HG02852 (cell line): ENCODE measurements around the gene TDRD7.
A peak's percentile ranks its signal among the peaks of the same experiment; 100 is the strongest.

Experiments
- ATAC-seq: cut with Tn5 transposase; IDR thresholded peaks from one replicate; pipeline ENCODE4 v1.9.1; 2021; ENCODE audit warnings: mild to moderate bottlenecking, moderate library complexity; ENCODE audit not compliant: unreplicated experiment

The TDRD7 gene

DNA sequence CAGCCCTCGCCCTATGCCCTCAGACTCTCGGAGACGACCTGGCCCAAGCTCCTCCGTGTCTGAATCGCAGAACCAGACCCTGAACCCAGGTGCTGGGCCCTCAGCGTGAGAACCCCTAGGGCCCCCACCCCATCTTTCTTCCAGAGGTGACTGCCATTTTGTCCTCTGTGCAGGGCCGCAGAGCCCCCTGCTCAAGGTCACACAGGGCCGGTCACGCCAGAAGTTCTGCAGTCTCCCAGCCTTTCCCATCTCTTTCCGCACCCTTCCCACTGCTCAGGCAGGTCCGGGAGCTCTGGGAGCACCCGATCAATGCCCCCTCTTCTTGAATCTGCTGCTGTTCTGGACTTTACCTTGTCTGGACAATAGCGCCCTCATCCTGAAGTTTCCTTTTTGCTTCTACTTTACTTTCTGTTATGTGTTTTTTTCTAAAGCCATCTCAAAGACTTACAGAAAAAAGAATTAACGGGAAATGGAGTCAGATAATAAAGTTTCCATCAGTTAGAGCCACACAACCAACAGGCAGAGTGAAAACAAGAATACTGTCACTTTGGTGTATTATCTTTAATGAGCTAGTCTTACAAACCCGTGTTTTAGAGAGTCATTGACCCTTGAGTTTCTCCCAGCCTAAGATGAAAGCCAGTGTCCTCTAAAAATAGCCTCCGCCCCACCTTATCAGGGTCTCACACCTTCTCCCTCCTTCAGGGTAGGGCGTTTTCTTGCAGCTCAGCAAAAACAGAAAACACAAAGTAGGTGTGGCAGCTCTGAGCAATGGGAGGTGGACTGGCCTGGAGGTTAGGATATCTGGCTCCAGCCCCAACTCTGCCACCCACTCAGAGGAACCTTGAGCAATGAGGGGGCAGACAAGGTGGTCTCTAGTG, 91.3 kb downstream of the TDRD7 start:
- no peak for ATAC-seq

- no peak for ATAC-seq
Measured at GRCh38 chr9:97503862-97504210, 91.9 kb downstream of the TDRD7 start.

DNA sequence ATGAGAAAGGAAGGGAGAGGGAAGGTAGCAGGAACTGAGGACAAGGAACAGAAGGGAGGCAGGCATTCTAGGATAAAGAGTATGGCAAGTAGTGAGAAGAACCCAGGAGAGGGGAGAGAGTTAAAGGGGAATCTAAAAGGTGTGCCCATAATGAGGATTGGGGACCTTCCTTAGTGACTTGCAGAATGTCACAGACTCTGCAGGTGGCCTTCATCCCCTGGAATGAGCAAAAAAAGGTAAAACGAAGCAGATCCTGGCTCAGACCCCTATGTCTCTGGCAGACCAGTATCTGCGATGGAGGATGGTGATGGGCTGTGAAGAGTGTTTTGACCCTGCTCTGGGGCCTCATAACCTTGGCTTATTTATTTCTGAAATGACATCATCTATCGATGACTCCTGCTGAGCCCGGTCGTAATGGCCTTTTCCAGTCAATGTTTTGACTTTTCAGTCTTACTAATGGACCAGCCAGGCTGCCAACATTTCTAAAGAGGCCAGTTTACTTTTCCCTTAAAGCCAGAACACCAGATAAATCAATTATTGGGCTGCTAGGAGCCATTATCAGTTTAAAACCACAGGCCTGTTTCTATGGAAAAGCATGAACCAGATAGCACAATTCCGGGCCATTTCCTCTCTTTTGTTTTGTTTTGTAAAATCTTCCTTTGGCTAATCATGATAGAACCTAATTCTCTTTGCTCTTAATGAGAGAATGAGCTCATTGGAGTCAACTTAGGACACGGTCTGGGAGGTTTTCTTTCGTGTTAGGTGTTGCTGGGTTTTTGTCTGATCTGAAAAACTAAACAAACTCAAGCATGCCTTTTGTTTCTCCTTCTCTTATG, 92.7 kb downstream of the TDRD7 start:
- ATAC-seq = no peak

DNA sequence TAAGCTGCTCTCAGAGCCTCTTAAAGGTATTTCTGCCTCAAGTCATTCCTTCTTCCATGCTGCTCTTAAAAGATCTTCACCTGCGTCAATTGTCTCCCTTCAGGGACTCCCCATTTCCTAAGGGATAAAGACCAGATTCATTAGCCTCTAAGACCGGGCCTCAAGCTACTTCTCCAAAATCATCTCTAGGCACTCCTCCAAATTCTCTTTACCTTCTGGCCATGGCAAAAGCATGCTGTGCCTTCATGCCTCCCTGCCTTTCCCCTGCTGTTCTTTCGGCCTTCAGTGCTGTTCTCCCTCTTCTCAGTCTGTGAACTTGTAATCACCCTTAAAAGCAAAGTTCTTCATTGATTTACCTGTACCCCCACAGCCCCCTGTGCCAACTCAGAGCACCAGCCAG, 93.9 kb downstream of the TDRD7 start:
- no peak for ATAC-seq

DNA sequence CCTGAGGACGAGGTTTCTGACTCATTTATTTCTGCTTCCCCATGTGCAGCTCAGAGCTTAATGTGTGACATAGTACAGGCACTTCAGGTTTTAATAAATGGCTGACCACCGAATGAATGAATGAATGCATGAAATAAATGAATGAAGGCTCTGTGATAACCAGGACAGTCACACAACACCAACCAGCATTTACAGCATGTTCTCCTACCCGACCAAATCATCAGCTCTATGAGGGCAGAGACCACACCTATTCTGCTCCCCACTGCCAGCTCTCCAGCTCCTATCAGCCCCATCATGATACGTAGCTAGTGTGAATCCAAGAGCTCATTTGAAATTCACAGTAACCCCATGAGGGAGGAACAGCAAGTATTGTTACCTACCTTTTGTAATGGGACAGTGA, 94.4 kb downstream of the TDRD7 start:
- no peak for ATAC-seq

DNA sequence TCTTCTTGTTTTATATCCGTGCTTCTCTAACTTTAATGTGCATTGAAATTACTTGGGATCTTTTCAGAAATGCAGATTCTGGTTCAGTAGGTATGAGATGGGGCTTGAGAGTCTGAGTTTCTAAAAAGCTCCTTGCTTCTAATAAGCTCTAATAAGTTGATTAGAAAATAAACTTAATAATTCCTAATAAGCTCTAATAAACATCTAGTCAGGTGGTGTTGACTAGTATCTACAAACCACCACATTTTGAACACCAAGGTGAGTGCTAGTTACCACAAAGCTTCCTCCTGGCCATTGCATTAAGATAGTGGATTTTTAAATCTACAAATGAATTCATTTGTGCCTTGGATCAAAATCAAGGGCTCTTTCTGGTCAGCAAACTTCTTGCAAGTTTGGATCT, 94.9 kb downstream of the TDRD7 start:
- ATAC-seq = no peak

DNA sequence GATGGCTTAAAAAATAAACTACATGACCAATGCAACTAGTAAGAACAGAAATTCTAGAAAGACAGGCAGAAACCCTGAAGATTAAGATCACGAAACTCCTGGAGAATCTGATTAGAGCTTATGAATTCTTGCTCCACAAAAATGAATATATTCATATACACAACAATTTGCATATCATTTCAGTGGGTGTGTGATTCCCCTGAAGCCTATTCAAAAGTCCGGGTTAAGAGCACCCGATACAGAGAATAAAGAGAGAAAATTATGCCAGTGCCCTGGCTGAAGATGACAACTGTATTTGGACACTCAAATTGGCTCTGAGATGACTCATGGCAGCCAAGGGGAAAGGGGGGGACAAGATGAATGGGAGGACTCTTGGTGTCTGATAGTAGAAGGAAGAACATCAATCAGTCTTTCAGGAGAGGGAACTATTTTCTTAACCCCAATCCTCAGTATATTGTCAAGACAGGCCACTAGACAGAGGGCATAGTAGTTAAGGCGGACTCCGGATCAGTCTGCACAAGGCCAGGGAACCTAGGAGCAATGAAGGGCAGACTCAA, 95.6 kb downstream of the TDRD7 start:
- no peak for ATAC-seq

- ATAC-seq = no peak
Measured at GRCh38 chr9:97508852-97509251, 97.0 kb downstream of the TDRD7 start.

- peak; percentile 80 for ATAC-seq
Measured at GRCh38 chr9:97510797-97511654, 99.1 kb downstream of the TDRD7 start.

DNA sequence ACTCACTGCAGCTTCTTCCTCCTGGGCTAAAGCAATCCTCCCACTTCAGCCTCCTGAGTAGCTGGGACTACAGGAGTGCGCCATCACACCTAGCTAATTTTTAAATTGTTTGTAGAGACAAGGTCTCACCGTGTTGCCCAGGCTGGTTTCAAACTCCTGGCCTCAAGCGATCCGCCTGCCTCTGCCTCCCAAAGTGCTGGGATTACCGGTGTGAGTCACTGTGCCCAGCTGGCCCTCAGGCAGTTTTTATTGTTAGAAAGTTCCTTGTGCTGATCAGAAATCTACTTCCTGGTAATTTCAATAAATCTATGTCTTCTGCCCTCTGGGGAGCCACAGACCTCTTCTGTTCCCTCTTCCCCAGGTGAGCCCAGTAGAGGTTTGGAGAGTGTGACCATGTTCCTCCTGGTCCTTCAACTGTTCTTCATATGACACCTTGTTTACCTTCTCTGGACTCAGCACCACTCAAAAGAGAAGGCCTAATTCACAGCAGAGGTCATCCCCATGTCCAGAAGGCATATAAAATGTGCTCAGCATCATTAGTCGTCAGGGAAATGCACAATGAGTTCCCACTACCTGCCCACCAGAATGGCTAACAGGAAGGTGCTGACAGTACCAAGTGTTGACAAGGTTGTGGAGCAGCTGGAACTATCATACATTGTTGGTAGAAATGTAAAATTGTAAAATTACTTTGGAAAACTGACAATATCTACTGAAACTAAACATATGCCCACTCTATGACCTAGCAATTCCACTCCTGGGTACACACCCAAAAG, 99.9 kb downstream of the TDRD7 start:
- ATAC-seq = no peak

DNA sequence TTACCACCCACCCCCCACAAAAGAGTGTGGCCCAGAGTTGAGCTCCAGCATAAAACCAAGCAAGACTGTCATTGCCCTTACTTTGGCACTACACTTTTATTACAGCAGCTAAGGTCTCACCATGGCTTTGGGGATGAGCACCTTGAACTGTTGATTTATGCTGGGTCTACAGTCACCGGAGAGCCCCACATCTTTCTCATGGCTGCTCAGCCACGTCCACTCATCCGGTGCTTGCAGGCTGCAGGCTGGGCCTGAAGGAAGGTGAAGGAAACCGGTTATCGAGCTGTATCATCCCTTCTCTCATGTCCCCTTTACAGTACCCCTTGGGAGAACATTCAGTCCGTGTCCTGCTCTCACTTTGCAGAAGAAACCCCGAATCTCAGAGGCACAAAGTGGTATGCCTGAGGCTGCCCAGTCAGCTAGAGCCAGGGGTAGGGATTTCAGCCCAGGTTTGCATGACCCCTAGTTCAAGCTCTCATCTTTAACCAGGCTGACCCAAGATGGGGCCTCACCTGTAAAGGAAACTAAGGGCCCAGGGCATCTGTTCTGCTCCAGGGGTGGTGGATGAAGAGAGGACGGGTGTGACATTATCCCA, 101.2 kb downstream of the TDRD7 start:
- ATAC-seq = no peak

- no peak for ATAC-seq
Measured at GRCh38 chr9:97514531-97514930, 102.6 kb downstream of the TDRD7 start.

- ATAC-seq = no peak
Measured at GRCh38 chr9:97515662-97516061, 103.8 kb downstream of the TDRD7 start.

- no peak for ATAC-seq
Measured at GRCh38 chr9:97516111-97516510, 104.2 kb downstream of the TDRD7 start.

GRCh38 chr9:97517331-97518089, 105.6 kb downstream of the TDRD7 start:
- no peak for ATAC-seq

- ATAC-seq = no peak
Measured at GRCh38 chr9:97518166-97518908, 106.4 kb downstream of the TDRD7 start.

- no peak for ATAC-seq
Measured at GRCh38 chr9:97518909-97519307, 107.0 kb downstream of the TDRD7 start.

DNA sequence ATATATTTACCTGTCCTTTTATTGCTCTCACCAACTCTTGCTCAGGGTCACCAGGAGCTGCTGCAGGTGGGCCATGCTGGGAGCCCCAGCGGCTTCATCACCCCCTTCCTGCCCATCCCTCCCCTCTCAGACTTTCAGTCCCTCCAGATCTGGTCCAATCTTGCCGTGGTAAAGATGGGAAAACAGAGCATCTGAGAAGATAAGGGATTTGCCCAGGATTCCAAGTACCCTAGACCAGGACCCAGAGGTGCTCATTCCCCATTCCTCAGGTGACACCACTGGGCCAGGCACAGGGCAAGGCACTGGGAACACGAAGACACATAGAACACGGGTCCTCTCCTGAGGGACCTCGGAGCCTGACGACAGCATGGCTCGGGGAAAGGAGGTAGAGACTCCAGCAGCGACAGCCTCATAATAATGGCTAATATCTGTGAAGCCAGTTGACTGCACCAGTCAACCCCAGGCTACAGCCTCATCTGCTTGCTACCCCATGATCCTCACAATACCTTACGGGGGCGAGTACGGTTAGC, 107.6 kb downstream of the TDRD7 start:
- no peak for ATAC-seq
